H1 (cell line): Measurements from ENCODE around the gene PDLIM4. TPM values are rescaled to one million over a fixed set of nuclear protein-coding genes. Genes with fewer than 3 reads are reported as not detected.
A peak's percentile ranks its signal among the peaks of the same experiment; 100 is the strongest.

Source experiments
- CTCF ChIA-PET: fragments of 300-600 bp; sonication (Branson Sonifier 250); formaldehyde crosslinking; loops from one replicate; lab custom pipeline; 2021; ENCODE audit not compliant: partially characterized antibody; lab: Charles Lee
- POLR2A ChIA-PET: fragments of 300-600 bp; sonication (Branson Sonifier 250); formaldehyde crosslinking; loops from one replicate; lab custom pipeline; 2021; ENCODE audit warnings: inconsistent platforms; ENCODE audit not compliant: partially characterized antibody; lab: Charles Lee
- DNase-seq, 2 experiments: peaks; one replicate each; pipeline versions ENCODE4 v3.0.0 to v3.0.0-alpha.2; 2010 to 2022; ENCODE audit warnings: low spot score in 2 of 2, low read depth in 1 of 2, mixed read lengths in 1 of 2
- FAIRE-seq: peaks from 2 replicates; lab custom pipeline; 2011; peaks lifted over from hg19 to GRCh38; lab: Jason Lieb, UNC
- H2AFZ ChIP-seq: 2 replicates; pipeline ENCODE4 v1.8.1; 2012; ENCODE audit warnings: low read length, inconsistent platforms
- H2AK5ac ChIP-seq: 2 replicates; pipeline ENCODE4 v1.6.1; 2013; ENCODE audit warnings: low read depth, low read length
- H2BK120ac ChIP-seq: replicated peaks from 2 replicates; pipeline ENCODE3; 2013; ENCODE audit warnings: low read depth, low read length, inconsistent platforms
- H2BK12ac ChIP-seq: 2 replicates; pipeline ENCODE4 v1.6.1; 2013; ENCODE audit warnings: low read depth, low read length
- H2BK15ac ChIP-seq: 2 replicates; pipeline ENCODE4 v1.6.1; 2013; ENCODE audit warnings: low read length
- H2BK20ac ChIP-seq: 2 replicates; pipeline ENCODE4 v1.6.1; 2013; ENCODE audit warnings: low read length
- H2BK5ac ChIP-seq: 2 replicates; pipeline ENCODE4 v1.6.1; 2013; ENCODE audit warnings: low read depth, low read length
- H3K14ac ChIP-seq: 2 replicates; pipeline ENCODE4 v1.6.1; 2013; ENCODE audit warnings: inconsistent platforms; ENCODE audit not compliant: insufficient read length
- H3K18ac ChIP-seq: 2 replicates; pipeline ENCODE4 v1.6.1; 2013; ENCODE audit warnings: low read length; ENCODE audit errors: extremely low read depth
- H3K23ac ChIP-seq: 2 replicates; pipeline ENCODE4 v1.6.1; 2013; ENCODE audit warnings: inconsistent platforms; ENCODE audit not compliant: insufficient read length
- H3K23me2 ChIP-seq: 2 replicates; pipeline ENCODE4 v1.6.1; 2013; ENCODE audit warnings: low read depth, low read length
- H3K27ac ChIP-seq: 2 replicates; pipeline ENCODE4 v1.6.1; 2011; ENCODE audit warnings: low read depth, low read length, inconsistent platforms
- H3K27me3 ChIP-seq, 4 experiments: replicated peaks in 1 of 4; 1 replicate in 1 of 4; 2 replicates in 3 of 4; pipeline versions ENCODE4 v1.6.1 to v1.8.1; 2011 to 2013; ENCODE audit warnings: low read length in 3 of 4, mild to moderate bottlenecking in 3 of 4, inconsistent platforms in 2 of 4, mixed read lengths in 2 of 4, moderate library complexity in 1 of 4; ENCODE audit not compliant: control insufficient read depth in 3 of 4, insufficient read depth in 3 of 4; ENCODE audit errors: extremely low read depth in 1 of 4
- H3K36me3 ChIP-seq, 4 experiments: 2 replicates each; pipeline versions ENCODE4 v1.6.1 to v1.8.1; 2011 to 2013; ENCODE audit warnings: mild to moderate bottlenecking in 4 of 4, low read length in 3 of 4, moderate library complexity in 2 of 4, control low read depth in 1 of 4, inconsistent platforms in 1 of 4; ENCODE audit not compliant: insufficient read depth in 4 of 4, control insufficient read depth in 2 of 4
- H3K4ac ChIP-seq: replicated peaks from 2 replicates; pipeline ENCODE3; 2013; ENCODE audit warnings: low read length, low read depth, mixed read lengths, inconsistent platforms; ENCODE audit not compliant: insufficient read length
- H3K4me1 ChIP-seq, 4 experiments: replicated peaks in 1 of 4; 1 replicate in 1 of 4; 2 replicates in 3 of 4; pipeline versions ENCODE4 v1.6.1 to v1.8.1; 2011 to 2013; ENCODE audit warnings: low read length in 3 of 4, inconsistent platforms in 2 of 4, mixed read lengths in 1 of 4; ENCODE audit not compliant: insufficient read depth in 4 of 4, control insufficient read depth in 3 of 4
- H3K4me2 ChIP-seq, 2 experiments: 2 replicates each; pipeline versions ENCODE4 v1.6.1 to v1.8.1; 2011 to 2013; ENCODE audit warnings: low read depth in 2 of 2, low read length in 2 of 2, control low read depth in 1 of 2, inconsistent platforms in 1 of 2, mild to moderate bottlenecking in 1 of 2; ENCODE audit not compliant: insufficient read depth in 1 of 2
- H3K4me3 ChIP-seq, 4 experiments: fragments of 200-600, 300-600 bp in 1 of 4; sonication (generic), shearing (Covaris generic), sonication (Bioruptor Twin) in 1 of 4; 2 replicates each; pipeline versions ENCODE4 v1.5.1 to v1.8.1; 2011 to 2016; ENCODE audit warnings: low read length in 4 of 4, low read depth in 3 of 4, control low read depth in 2 of 4, inconsistent platforms in 2 of 4, mild to moderate bottlenecking in 2 of 4, mixed read lengths in 1 of 4, moderate library complexity in 1 of 4; ENCODE audit not compliant: insufficient read depth in 2 of 4; ENCODE audit errors: extremely low read depth in 1 of 4
- H3K56ac ChIP-seq: replicated peaks from 2 replicates; pipeline ENCODE3; 2013; ENCODE audit warnings: low read depth, mild to moderate bottlenecking, mixed read lengths, low read length, inconsistent platforms; ENCODE audit not compliant: insufficient read length
- H3K79me1 ChIP-seq: 2 replicates; pipeline ENCODE4 v1.6.1; 2013; ENCODE audit warnings: low read depth, low read length, control low read depth
- H3K79me2 ChIP-seq, 2 experiments: 2 replicates each; pipeline versions ENCODE4 v1.6.1 to v1.8.1; 2012 to 2013; ENCODE audit warnings: low read length in 2 of 2, mild to moderate bottlenecking in 2 of 2, inconsistent platforms in 1 of 2; ENCODE audit not compliant: insufficient read depth in 2 of 2, control insufficient read depth in 1 of 2
- H3K9ac ChIP-seq, 4 experiments: replicated peaks in 1 of 4; 1 replicate in 1 of 4; 2 replicates in 3 of 4; pipeline versions ENCODE4 v1.6.1 to v1.8.1; 2011 to 2013; ENCODE audit warnings: low read depth in 3 of 4, low read length in 3 of 4, control low read depth in 2 of 4, mild to moderate bottlenecking in 2 of 4, moderate library complexity in 2 of 4, inconsistent platforms in 1 of 4; ENCODE audit errors: extremely low read depth in 1 of 4
- H3K9me3 ChIP-seq, 2 experiments: 2 replicates each; pipeline versions ENCODE4 v1.6.1 to v1.8.1; 2012 to 2013; ENCODE audit warnings: mild to moderate bottlenecking in 2 of 2, moderate library complexity in 2 of 2, control low read depth in 1 of 2, inconsistent platforms in 1 of 2, low read depth in 1 of 2, low read length in 1 of 2, mixed read lengths in 1 of 2; ENCODE audit not compliant: insufficient read depth in 2 of 2
- H4K20me1 ChIP-seq, 2 experiments: replicated peaks in 1 of 2; 2 replicates each; pipeline versions ENCODE3 to v1.8.1; 2011 to 2013; ENCODE audit warnings: inconsistent platforms in 2 of 2, low read length in 2 of 2, mild to moderate bottlenecking in 1 of 2; ENCODE audit not compliant: insufficient read depth in 2 of 2, control insufficient read depth in 1 of 2
- H4K5ac ChIP-seq: 2 replicates; pipeline ENCODE4 v1.6.1; 2013; ENCODE audit warnings: low read length, low read depth, mixed read lengths, inconsistent platforms; ENCODE audit not compliant: insufficient read length
- H4K8ac ChIP-seq: 2 replicates; pipeline ENCODE4 v1.8.0; 2013; ENCODE audit warnings: mild to moderate bottlenecking, moderate library complexity, low read length, inconsistent platforms; ENCODE audit not compliant: insufficient read depth; ENCODE audit errors: extremely low read depth
- H4K91ac ChIP-seq: replicated peaks from 2 replicates; pipeline ENCODE3; 2013; ENCODE audit warnings: low read length, mixed read lengths, inconsistent platforms; ENCODE audit not compliant: insufficient read length
- JUN ChIP-seq: IDR thresholded peaks from 2 replicates; pipeline ENCODE4 v1.6.1; 2011; ENCODE audit warnings: low read depth, mild to moderate bottlenecking, improper control_type of control experiment, low read length
- WGBS, 2 experiments: shearing (Covaris generic) in 1 of 2; methylation state at CpG; one replicate each; pipeline versions ENCODE4 v1.1.6 to v1.1.7; 2013 to 2015; ENCODE audit warnings: low lambda C conversion rate in 2 of 2, mixed read lengths in 2 of 2, inconsistent platforms in 1 of 2, low coverage in 1 of 2, missing lambda C conversion rate in 1 of 2; ENCODE audit not compliant: insufficient replicate concordance in 2 of 2, insufficient coverage in 1 of 2, insufficient read length in 1 of 2; ENCODE audit errors: extremely low coverage in 1 of 2, missing lambda C conversion rate in 1 of 2; 5-methylcytosine and 5-hydroxymethylcytosine counted together
- polyA plus RNA-seq, 7 experiments: library from polyadenylated mRNA; depleted of rRNA in 3 of 7; stranded (reverse) in 5 of 7; unstranded in 2 of 7; fragments of >200 nt in 5 of 7; fragments of 200-250 nt in 2 of 7; gene quantifications; 1 replicate in 5 of 7; 2 replicates in 1 of 7; 4 replicates in 1 of 7; pipeline versions ENCODE4 v1.2.1 to v1.2.3, GENCODE V29; 2011 to 2013; ENCODE audit warnings: missing spikeins in 2 of 7, mixed read lengths in 2 of 7
- total RNA-seq: library from RNA; stranded (reverse); fragmentation: NEBNext Ultra II Directional; extraction: Animal tissue kit (Norgen Biotek cat#: 25700); gene quantifications from 2 replicates; pipeline ENCODE4 v1.2.1, GENCODE V29; 2021
- TF ChIP-seq, protein P1 (sequence below): IDR thresholded peaks from 2 replicates; pipeline ENCODE4 v1.6.1; 2012; ENCODE audit warnings: inconsistent platforms

Gene PDLIM4
- total and polyA plus RNA-seq, 2 of the 8 experiments (the other 6 are each of a cell fraction or from before 2014, with no cell fraction given), result 10.7 to 29.1 TPM

DNA sequence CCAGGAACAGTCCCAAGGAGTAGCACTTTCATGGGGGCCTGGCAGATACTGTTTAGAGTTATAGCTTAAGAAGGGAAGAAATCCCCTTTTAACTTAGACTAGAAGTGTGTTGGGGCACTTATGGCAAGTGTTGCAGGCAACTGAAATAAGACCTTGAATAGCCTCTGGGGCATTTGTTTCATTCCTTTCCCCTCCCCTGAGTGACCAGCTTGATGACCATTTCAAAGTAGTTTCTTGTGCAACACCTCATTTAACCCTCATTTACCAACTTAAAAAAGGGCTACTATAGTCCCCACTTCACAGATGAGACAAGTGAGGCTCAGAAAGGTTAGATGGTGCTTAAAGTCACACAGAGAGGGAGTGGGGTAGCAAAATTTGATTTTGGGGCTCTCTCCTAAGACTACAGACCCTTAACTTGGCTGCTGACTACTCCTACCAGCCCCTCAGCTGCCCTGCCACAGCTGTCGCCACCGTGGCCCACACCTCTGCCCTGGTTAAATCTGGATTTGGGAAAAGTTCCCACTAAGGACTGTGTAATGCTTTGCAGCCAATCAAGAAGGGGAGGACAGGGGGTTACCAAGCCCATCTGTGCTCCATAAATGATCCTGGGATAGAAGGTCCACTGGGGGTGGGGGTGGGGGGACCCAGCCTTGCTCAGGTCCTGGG lies 5.5 kb downstream of the PDLIM4 start:
- H3K36me3 ChIP-seq, result no peaks in the 10 kb centered on the region
- H2BK20ac ChIP-seq, result no peak overlapping the region
- H3K9ac ChIP-seq, result no peak overlapping the region
- H2AFZ ChIP-seq, result no peak overlapping the region
- H3K27me3 ChIP-seq, result peaks cover 0 to 3% (median 2%) of the 10 kb centered on the region in 4 experiments; a peak in 3 of 7 replicates
- no peaks in the 10 kb centered on the region for H3K23me2 ChIP-seq
- no peak overlapping the region for H2AK5ac ChIP-seq
- no peak overlapping the region for H3K4me3 ChIP-seq
- ChIA-PET CTCF (interaction anchor here (0.9 to 5.1 kb wide), 10 partner anchors 8 to 200 kb away, joined by 3 to 54 read pairs (median 6); partner anchors contain the start of gene SLC22A4), POLR2A (interaction anchor here (2.8 kb wide), 1 partner anchor 15 kb away, joined by 10 read pairs; no protein-coding TSS in a partner anchor)
- H3K27ac ChIP-seq, result no peak overlapping the region
- H3K9me3 ChIP-seq, result no peaks in the 10 kb centered on the region
- H4K20me1 ChIP-seq, result no peaks in the 10 kb centered on the region
- no peak overlapping the region for H2BK12ac ChIP-seq
- no peak overlapping the region for H3K14ac ChIP-seq
- H3K4me1 ChIP-seq, result peaks cover 0 to 14% (median 2%) of the 10 kb centered on the region in 4 experiments; a peak in 5 of 7 replicates
- TF ChIP-seq, protein P1, sequence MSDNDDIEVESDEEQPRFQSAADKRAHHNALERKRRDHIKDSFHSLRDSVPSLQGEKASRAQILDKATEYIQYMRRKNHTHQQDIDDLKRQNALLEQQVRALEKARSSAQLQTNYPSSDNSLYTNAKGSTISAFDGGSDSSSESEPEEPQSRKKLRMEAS, result no peak
- TF ChIP-seq JUN, result no peak
- H3K4ac ChIP-seq, result no peak overlapping the region
- 93% methylated on average over 2 of the region's 2 CpGs; no CpG with 5 or more reads in 1 of the 2 experiments for WGBS, 2 experiments
- no peak overlapping the region for H2BK5ac ChIP-seq
- H3K4me2 ChIP-seq, result no peak overlapping the region
- DNase-seq (peak in 1 of 2 experiments; percentile 16), FAIRE-seq (no peak)
- no peak overlapping the region for H2BK15ac ChIP-seq
- no peak overlapping the region for H3K18ac ChIP-seq
- no peaks in the 10 kb centered on the region for H3K79me2 ChIP-seq
- H4K5ac ChIP-seq, result no peak overlapping the region
- H2BK120ac ChIP-seq, result no peak overlapping the region
- no peak overlapping the region for H3K56ac ChIP-seq
- H3K23ac ChIP-seq, result no peak overlapping the region
- H4K8ac ChIP-seq, result no peak overlapping the region
- no peak overlapping the region for H4K91ac ChIP-seq
- no peaks in the 10 kb centered on the region; the same call in 1 of the 2 replicates for H3K79me1 ChIP-seq
